IMR-90 (cell line): ENCODE results near the gene CFAP69. TPM values are rescaled to one million over a fixed set of nuclear protein-coding genes. Genes with fewer than 3 reads are reported as not detected.

Experiments used
- ATAC-seq: fragments of 200-7000 bp; cut with Tn5 transposase; 2 replicates; pipeline ENCODE4 v1.9.1; 2020; ENCODE audit warnings: low read depth, mild to moderate bottlenecking, moderate library complexity
- BruUV-seq: library from RNA; stranded (reverse); fragments of 400-500 nt; replicated peaks from 2 replicates; lab custom pipeline; 2021; lab: Mats Ljungman, UMichigan
- CTCF ChIA-PET: fragments of 300-600 bp; formaldehyde crosslinking; extraction: SDS; loops from one replicate; lab custom pipeline; 2021; ENCODE audit warnings: antibody characterized with exemption; lab: Yijun Ruan, JAX
- POLR2A ChIA-PET: fragments of 300-600 bp; sonication (Branson Sonifier 250); formaldehyde crosslinking; loops from one replicate; lab custom pipeline; 2022; ENCODE audit warnings: antibody characterized with exemption; ENCODE audit not compliant: unreplicated experiment; lab: Charles Lee
- DNase-seq: peaks from one replicate; pipeline ENCODE4 v3.0.0; 2013
- H2AFZ ChIP-seq: replicated peaks from 2 replicates; pipeline ENCODE3; 2013; ENCODE audit warnings: low read length, mild to moderate bottlenecking; ENCODE audit not compliant: poor library complexity
- H2AK5ac ChIP-seq: 2 replicates; pipeline ENCODE4 v1.6.1; 2013; ENCODE audit warnings: low read depth, low read length, inconsistent platforms
- H2AK9ac ChIP-seq: replicated peaks from 2 replicates; pipeline ENCODE3; 2013; ENCODE audit warnings: mild to moderate bottlenecking, low read depth, low read length, moderate library complexity; ENCODE audit not compliant: poor library complexity
- H2BK120ac ChIP-seq: 2 replicates; pipeline ENCODE4 v1.6.1; 2013; ENCODE audit warnings: low read depth, low read length, inconsistent platforms
- H2BK15ac ChIP-seq: 3 replicates; pipeline ENCODE4 v1.6.1; 2013; ENCODE audit warnings: low read depth, low read length, inconsistent platforms
- H2BK20ac ChIP-seq: 2 replicates; pipeline ENCODE4 v1.6.1; 2013; ENCODE audit warnings: low read depth, mild to moderate bottlenecking, inconsistent platforms, low read length, moderate library complexity
- H2BK5ac ChIP-seq: 2 replicates; pipeline ENCODE4 v1.6.1; 2013; ENCODE audit warnings: mild to moderate bottlenecking, low read depth, low read length, inconsistent platforms; ENCODE audit not compliant: poor library complexity, severe bottlenecking
- H3K14ac ChIP-seq: replicated peaks from 2 replicates; pipeline ENCODE4 v1.6.1; 2013; ENCODE audit warnings: low read depth, low read length, inconsistent platforms
- H3K18ac ChIP-seq: 2 replicates; pipeline ENCODE4 v1.6.1; 2013; ENCODE audit warnings: low read depth, low read length, control low read depth
- H3K23ac ChIP-seq: 2 replicates; pipeline ENCODE4 v1.6.1; 2013; ENCODE audit warnings: low read depth, low read length, inconsistent platforms
- H3K27ac ChIP-seq: 2 replicates; pipeline ENCODE4 v1.5.1; 2013; ENCODE audit warnings: mild to moderate bottlenecking, control low read depth, low read length; ENCODE audit not compliant: insufficient read depth
- H3K27me3 ChIP-seq: 2 replicates; pipeline ENCODE4 v1.6.1; 2013; ENCODE audit warnings: low read length; ENCODE audit not compliant: control insufficient read depth, insufficient read depth
- H3K36me3 ChIP-seq: 2 replicates; pipeline ENCODE4 v1.6.1; 2013; ENCODE audit warnings: low read length, mixed read lengths; ENCODE audit not compliant: control insufficient read depth, insufficient read depth
- H3K4ac ChIP-seq: 2 replicates; pipeline ENCODE4 v1.6.1; 2013; ENCODE audit warnings: low read depth, low read length, inconsistent platforms
- H3K4me1 ChIP-seq: 2 replicates; pipeline ENCODE4 v1.6.1; 2013; ENCODE audit warnings: low read length, mixed read lengths; ENCODE audit not compliant: control insufficient read depth, insufficient read depth
- H3K4me2 ChIP-seq: 2 replicates; pipeline ENCODE4 v1.6.1; 2013; ENCODE audit warnings: low read depth, mild to moderate bottlenecking, control low read depth, low read length, moderate library complexity
- H3K4me3 ChIP-seq: 2 replicates; pipeline ENCODE4 v1.5.1; 2013; ENCODE audit warnings: low read depth, mild to moderate bottlenecking, control low read depth, low read length, moderate library complexity; ENCODE audit not compliant: insufficient read depth
- H3K56ac ChIP-seq: 2 replicates; pipeline ENCODE4 v1.6.1; 2013; ENCODE audit warnings: low read length, inconsistent platforms; ENCODE audit not compliant: insufficient read depth; ENCODE audit errors: extremely low read depth
- H3K79me1 ChIP-seq, 2 experiments: 2 replicates each; pipeline ENCODE4 v1.6.1; 2013; ENCODE audit warnings: low read length in 2 of 2, inconsistent platforms in 1 of 2, low read depth in 1 of 2
- H3K9ac ChIP-seq: 2 replicates; pipeline ENCODE4 v1.6.1; 2013; ENCODE audit warnings: low read depth, low read length, control low read depth
- H3K9me1 ChIP-seq: 2 replicates; pipeline ENCODE4 v1.6.1; 2013; ENCODE audit warnings: low read length, inconsistent platforms; ENCODE audit not compliant: insufficient read depth
- H3K9me3 ChIP-seq: 2 replicates; pipeline ENCODE4 v1.6.1; 2013; ENCODE audit warnings: low read length; ENCODE audit not compliant: control insufficient read depth, insufficient read depth
- H4K20me1 ChIP-seq: 2 replicates; pipeline ENCODE4 v1.6.1; 2013; ENCODE audit warnings: low read length, inconsistent platforms; ENCODE audit not compliant: insufficient read depth
- H4K5ac ChIP-seq: 2 replicates; pipeline ENCODE4 v1.6.1; 2013; ENCODE audit warnings: mild to moderate bottlenecking, low read depth, low read length, control low read depth
- H4K8ac ChIP-seq, 2 experiments: 2 replicates each; pipeline ENCODE4 v1.6.1; 2013; ENCODE audit warnings: low read depth in 2 of 2, low read length in 2 of 2, control low read depth in 1 of 2, inconsistent platforms in 1 of 2
- H4K91ac ChIP-seq: 2 replicates; pipeline ENCODE4 v1.6.1; 2013; ENCODE audit warnings: low read depth, low read length, inconsistent platforms; ENCODE audit not compliant: insufficient read depth
- BHLHE40 ChIP-seq: fragments of 150-350 bp; IDR thresholded peaks from 2 replicates; pipeline ENCODE4 v1.6.1; 2016; ENCODE audit warnings: mild to moderate bottlenecking, low read depth, low read length
- CEBPB ChIP-seq: IDR thresholded peaks from 2 replicates; pipeline ENCODE4 v1.6.1; 2012; ENCODE audit warnings: low read depth, low read length, improper control_type of control experiment
- CHD1 ChIP-seq: IDR thresholded peaks from 2 replicates; pipeline ENCODE4 v1.6.1; 2012; ENCODE audit warnings: low read depth, low read length, improper control_type of control experiment
- MAFK ChIP-seq: IDR thresholded peaks from 2 replicates; pipeline ENCODE4 v1.6.1; 2012; ENCODE audit warnings: low read depth, low read length, improper control_type of control experiment
- MAZ ChIP-seq: IDR thresholded peaks from 2 replicates; pipeline ENCODE4 v1.6.1; 2012; ENCODE audit warnings: low read depth, mild to moderate bottlenecking, low read length, improper control_type of control experiment, moderate library complexity, borderline replicate concordance
- MXI1 ChIP-seq: IDR thresholded peaks from 2 replicates; pipeline ENCODE4 v1.6.1; 2012; ENCODE audit warnings: low read depth, mild to moderate bottlenecking, low read length, moderate library complexity, borderline replicate concordance
- NFE2L2 ChIP-seq: fragments of 150-350 bp; IDR thresholded peaks from 2 replicates; pipeline ENCODE4 v1.6.1; 2016; ENCODE audit warnings: low read depth, mild to moderate bottlenecking, low read length
- POLR2A ChIP-seq: IDR thresholded peaks from 2 replicates; pipeline ENCODE4 v1.6.1; 2012; ENCODE audit warnings: mild to moderate bottlenecking, low read depth, low read length
- RAD21 ChIP-seq: IDR thresholded peaks from 2 replicates; pipeline ENCODE4 v1.6.1; 2012; ENCODE audit warnings: low read length, improper control_type of control experiment
- RFX5 ChIP-seq: IDR thresholded peaks from 2 replicates; pipeline ENCODE4 v1.8.0; 2012; ENCODE audit warnings: low read depth, mild to moderate bottlenecking, low read length, moderate library complexity
- WGBS, 2 experiments: methylation state at CpG; one replicate each; pipeline versions ENCODE4 v1.1.5 to v1.1.7; 2013; ENCODE audit warnings: missing lambda C conversion rate in 2 of 2; ENCODE audit not compliant: insufficient read length in 1 of 2; ENCODE audit errors: extremely low coverage in 2 of 2; 5-methylcytosine and 5-hydroxymethylcytosine counted together
- dilution Hi-C: fragments of 300-500 bp; cut with HindIII; formaldehyde crosslinking; loops from one replicate; pipeline ENCODE4 v1.14.3; 2018; ENCODE audit warnings: low sequenced_read_pairs; ENCODE audit not compliant: unreplicated experiment
- in situ Hi-C: fragments of 300-500 bp; cut with MboI; formaldehyde crosslinking; loops from 3 replicates; pipeline ENCODE4 v1.14.3; 2019; ENCODE audit warnings: low sequenced_read_pairs, inconsistent platforms, mixed read lengths
- intact Hi-C: fragments of 100-400 bp; cut with micrococcal nuclease; formaldehyde crosslinking; loops from 2 replicates; pipeline ENCODE4 v1.10.0; 2022
- polyA plus RNA-seq, 3 experiments: library from polyadenylated mRNA; depleted of rRNA; stranded (reverse); fragments of >200 nt; gene quantifications; 2 replicates each; pipeline ENCODE4 v1.2.3, GENCODE V29; 2012; ENCODE audit warnings: low replicate concordance in 1 of 3
- total RNA-seq: library from RNA; depleted of rRNA; stranded (reverse); fragments of >200 nt; gene quantifications from 2 replicates; pipeline ENCODE4 v1.2.3, GENCODE V29; 2012
- TF ChIP-seq, protein P1 (sequence below): conservative IDR thresholded peaks from 2 replicates; pipeline ENCODE4 v1.5.1; 2012; ENCODE audit warnings: mild to moderate bottlenecking, low read depth, low read length, improper control_type of control experiment
- TF ChIP-seq, protein P2 (sequence below): fragments of 150-350 bp; IDR thresholded peaks from 2 replicates; pipeline ENCODE4 v1.6.1; 2017; ENCODE audit warnings: mild to moderate bottlenecking, antibody characterized with exemption, low read length, low read depth
- TF ChIP-seq, protein P3 (sequence below): fragments of 150-350 bp; IDR thresholded peaks from 2 replicates; pipeline ENCODE4 v1.6.1; 2016; ENCODE audit warnings: low read depth, mild to moderate bottlenecking, low read length, moderate library complexity, borderline replicate concordance

Gene CFAP69
- total and polyA plus RNA-seq, 2 of the 4 experiments (the other 2 are of a cell fraction): 0.72 to 0.86 TPM

DNA sequence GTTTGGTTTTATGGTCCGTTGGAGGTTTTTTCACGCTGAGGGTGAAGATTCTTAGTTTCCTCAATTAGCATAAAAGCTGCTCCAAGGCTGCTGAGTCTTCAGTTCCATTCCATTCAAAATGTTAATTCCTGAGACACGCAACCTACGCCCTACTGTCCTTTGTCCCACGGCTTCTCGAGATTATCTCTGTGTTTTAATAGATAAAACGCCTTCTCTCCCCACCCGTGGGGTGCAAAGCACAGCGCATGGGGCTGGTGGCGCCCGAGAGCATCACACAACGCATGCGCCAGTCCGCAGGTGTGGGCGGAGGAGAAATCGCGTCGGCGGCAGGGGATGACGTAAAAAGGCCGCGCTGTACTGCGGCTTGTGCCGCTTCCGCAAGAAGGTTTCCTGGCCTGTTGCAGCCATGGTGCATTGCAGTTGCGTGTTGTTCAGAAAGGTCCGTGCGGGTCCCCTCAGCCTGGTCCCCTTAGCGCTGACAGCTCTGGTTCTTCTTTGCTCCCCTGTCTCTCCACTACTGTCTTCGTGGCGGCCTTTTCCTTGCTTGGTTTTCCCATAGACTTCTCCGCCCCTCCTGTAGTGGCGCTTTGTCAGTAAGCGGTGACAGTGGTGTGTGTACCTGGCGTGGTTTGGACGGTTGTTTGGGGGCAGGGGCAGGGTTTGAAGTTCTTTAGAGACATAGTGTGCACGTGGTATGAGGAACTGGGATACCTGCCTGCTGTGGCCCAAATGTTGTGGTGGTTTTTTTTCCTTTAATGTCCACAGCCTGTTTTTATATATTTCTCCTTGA is 101.6 kb downstream of the CFAP69 start, which contains the start of gene GTPBP10:
Gene GTPBP10 (plus strand): TSS at position 381 of the 790 bp plus-strand sequence. CDS start 26 bp downstream, at position 407.
- peak; percentile 96 for DNase-seq
- peak within 1 kb of the TSS; percentile 91 for H3K4ac ChIP-seq
- no peaks in the 10 kb centered on the region for H4K20me1 ChIP-seq
- no peaks in the 10 kb centered on the region for H3K36me3 ChIP-seq
- POLR2A ChIA-PET: interaction anchor here (0.5 to 0.6 kb wide), 2 partner anchors 13 to 81 kb away, joined by 3 to 17 read pairs; no protein-coding TSS in a partner anchor
- H2BK5ac ChIP-seq: peak within 1 kb of the TSS; percentile 79
- peaks cover 3% of the 10 kb centered on the region; the same call in 1 of the 2 replicates for H3K9me1 ChIP-seq
- no peak within 1 kb of the TSS for H2BK15ac ChIP-seq
- H3K56ac ChIP-seq: peak within 1 kb of the TSS; percentile 97
- peak within 1 kb of the TSS; percentile 95 for H3K9ac ChIP-seq
- H4K8ac ChIP-seq: peak within 1 kb of the TSS; percentile 87 to 97
- in situ Hi-C loops (no loop called here), intact Hi-C loops (loop anchor here (1.0 kb wide), 1 partner anchor 57 kb away; the partner anchor contains the start of gene CLDN12), dilution Hi-C loops (no loop called here)
- H3K23ac ChIP-seq: peak within 1 kb of the TSS; percentile 89
- H3K4me2 ChIP-seq: peak within 1 kb of the TSS; percentile 86
- H3K4me3 ChIP-seq: peak within 1 kb of the TSS; percentile 89
- peak within 1 kb of the TSS; percentile 95 for H3K14ac ChIP-seq
- no peaks in the 10 kb centered on the region; the same call in 1 of the 2 replicates for H3K4me1 ChIP-seq
- H2BK20ac ChIP-seq: no peak within 1 kb of the TSS
- peak within 1 kb of the TSS; percentile 97 for H4K5ac ChIP-seq
- BruUV-seq: TSS peak; percentile 87
- peak within 1 kb of the TSS; percentile 88 for H4K91ac ChIP-seq
- peak; percentile 97 for ATAC-seq
- CTCF ChIA-PET: interaction anchor here (1.0 to 1.5 kb wide), 4 partner anchors 10 to 81 kb away, joined by 3 to 5 read pairs (median 4); no protein-coding TSS in a partner anchor
- peak within 1 kb of the TSS; percentile 91 for H3K27ac ChIP-seq
- 0% methylated on average over 4 of the region's 37 CpGs; no CpG with 5 or more reads in 1 of the 2 experiments for WGBS, 2 experiments
- peak within 1 kb of the TSS; percentile 85 for H2AK9ac ChIP-seq
- no peaks in the 10 kb centered on the region for H3K9me3 ChIP-seq
- H3K79me1 ChIP-seq: peaks cover 10 to 24% of the 10 kb centered on the region in 2 experiments; a peak in 3 of 4 replicates
- peak within 1 kb of the TSS; percentile 55 for H3K18ac ChIP-seq
- H2BK120ac ChIP-seq: peak within 1 kb of the TSS; percentile 66
- H2AFZ ChIP-seq: peak within 1 kb of the TSS; percentile 96
- no peaks in the 10 kb centered on the region for H3K27me3 ChIP-seq
- peak within 1 kb of the TSS; percentile 47 for H2AK5ac ChIP-seq
- TF ChIP-seq RAD21 (peak; percentile 37), RFX5 (no peak), BHLHE40 (no peak), MAFK (no peak), MAZ (peak; percentile 87; the same call in 1 of the 2 replicates), POLR2A (peak; percentile 93), NFE2L2 (no peak), CHD1 (no peak), CEBPB (peak; percentile 71), MXI1 (peak; percentile 95)
- TF ChIP-seq, protein P1, sequence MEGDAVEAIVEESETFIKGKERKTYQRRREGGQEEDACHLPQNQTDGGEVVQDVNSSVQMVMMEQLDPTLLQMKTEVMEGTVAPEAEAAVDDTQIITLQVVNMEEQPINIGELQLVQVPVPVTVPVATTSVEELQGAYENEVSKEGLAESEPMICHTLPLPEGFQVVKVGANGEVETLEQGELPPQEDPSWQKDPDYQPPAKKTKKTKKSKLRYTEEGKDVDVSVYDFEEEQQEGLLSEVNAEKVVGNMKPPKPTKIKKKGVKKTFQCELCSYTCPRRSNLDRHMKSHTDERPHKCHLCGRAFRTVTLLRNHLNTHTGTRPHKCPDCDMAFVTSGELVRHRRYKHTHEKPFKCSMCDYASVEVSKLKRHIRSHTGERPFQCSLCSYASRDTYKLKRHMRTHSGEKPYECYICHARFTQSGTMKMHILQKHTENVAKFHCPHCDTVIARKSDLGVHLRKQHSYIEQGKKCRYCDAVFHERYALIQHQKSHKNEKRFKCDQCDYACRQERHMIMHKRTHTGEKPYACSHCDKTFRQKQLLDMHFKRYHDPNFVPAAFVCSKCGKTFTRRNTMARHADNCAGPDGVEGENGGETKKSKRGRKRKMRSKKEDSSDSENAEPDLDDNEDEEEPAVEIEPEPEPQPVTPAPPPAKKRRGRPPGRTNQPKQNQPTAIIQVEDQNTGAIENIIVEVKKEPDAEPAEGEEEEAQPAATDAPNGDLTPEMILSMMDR: peak; percentile 73
- TF ChIP-seq, protein P2, sequence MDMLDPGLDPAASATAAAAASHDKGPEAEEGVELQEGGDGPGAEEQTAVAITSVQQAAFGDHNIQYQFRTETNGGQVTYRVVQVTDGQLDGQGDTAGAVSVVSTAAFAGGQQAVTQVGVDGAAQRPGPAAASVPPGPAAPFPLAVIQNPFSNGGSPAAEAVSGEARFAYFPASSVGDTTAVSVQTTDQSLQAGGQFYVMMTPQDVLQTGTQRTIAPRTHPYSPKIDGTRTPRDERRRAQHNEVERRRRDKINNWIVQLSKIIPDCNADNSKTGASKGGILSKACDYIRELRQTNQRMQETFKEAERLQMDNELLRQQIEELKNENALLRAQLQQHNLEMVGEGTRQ: peak; percentile 23; the same call in 1 of the 2 replicates
- TF ChIP-seq, protein P3, sequence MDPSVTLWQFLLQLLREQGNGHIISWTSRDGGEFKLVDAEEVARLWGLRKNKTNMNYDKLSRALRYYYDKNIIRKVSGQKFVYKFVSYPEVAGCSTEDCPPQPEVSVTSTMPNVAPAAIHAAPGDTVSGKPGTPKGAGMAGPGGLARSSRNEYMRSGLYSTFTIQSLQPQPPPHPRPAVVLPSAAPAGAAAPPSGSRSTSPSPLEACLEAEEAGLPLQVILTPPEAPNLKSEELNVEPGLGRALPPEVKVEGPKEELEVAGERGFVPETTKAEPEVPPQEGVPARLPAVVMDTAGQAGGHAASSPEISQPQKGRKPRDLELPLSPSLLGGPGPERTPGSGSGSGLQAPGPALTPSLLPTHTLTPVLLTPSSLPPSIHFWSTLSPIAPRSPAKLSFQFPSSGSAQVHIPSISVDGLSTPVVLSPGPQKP: no peak
